ENCODE results near the gene RIPOR3.

DNA sequence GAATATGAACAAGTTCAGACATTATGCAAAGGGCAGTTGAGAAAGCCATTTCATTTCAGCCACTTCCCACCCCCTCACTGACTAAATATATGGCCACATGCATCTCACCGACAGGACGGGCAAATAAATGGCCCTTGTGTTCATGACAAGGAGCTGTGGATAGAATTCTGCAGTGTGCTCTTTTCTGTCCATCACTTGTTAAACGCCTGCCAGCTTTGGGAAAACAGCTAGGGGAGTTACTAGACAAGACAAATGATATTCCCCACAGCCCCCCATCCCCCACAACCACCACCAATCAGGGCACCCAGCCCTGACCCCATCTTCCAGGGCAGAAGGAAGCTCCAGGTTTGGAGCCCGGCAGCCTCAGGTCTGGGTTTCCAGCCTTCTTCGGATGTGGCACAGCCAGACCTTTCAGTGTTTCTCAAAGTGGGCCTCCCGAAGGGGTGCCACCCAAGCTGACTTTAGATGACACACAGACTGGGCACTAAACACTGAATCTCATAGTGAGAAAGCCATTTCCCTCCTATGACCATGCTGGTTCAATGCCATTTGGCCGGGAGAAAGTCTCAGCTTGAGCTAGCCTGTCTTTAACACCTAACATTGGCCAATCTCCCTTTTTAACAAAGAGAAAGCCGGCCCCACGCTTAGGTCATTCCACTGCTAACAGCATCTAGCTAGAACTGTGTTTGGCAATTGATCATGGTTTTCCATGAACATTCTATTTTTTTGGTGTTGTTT, 4.0 kb upstream of the RIPOR3 start:
- TF ChIP-seq, protein P1, sequence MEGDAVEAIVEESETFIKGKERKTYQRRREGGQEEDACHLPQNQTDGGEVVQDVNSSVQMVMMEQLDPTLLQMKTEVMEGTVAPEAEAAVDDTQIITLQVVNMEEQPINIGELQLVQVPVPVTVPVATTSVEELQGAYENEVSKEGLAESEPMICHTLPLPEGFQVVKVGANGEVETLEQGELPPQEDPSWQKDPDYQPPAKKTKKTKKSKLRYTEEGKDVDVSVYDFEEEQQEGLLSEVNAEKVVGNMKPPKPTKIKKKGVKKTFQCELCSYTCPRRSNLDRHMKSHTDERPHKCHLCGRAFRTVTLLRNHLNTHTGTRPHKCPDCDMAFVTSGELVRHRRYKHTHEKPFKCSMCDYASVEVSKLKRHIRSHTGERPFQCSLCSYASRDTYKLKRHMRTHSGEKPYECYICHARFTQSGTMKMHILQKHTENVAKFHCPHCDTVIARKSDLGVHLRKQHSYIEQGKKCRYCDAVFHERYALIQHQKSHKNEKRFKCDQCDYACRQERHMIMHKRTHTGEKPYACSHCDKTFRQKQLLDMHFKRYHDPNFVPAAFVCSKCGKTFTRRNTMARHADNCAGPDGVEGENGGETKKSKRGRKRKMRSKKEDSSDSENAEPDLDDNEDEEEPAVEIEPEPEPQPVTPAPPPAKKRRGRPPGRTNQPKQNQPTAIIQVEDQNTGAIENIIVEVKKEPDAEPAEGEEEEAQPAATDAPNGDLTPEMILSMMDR (IDR thresholded peaks at IDR 0.05; ENCODE audit: poor library complexity, severe bottlenecking), result no peak
- TF ChIP-seq POLR2AphosphoS5 (IDR thresholded peaks at IDR 0.05) (no peak), EZH2 (IDR thresholded peaks at IDR 0.05; ENCODE audit: borderline replicate concordance, insufficient read depth, low read length, poor library complexity, severe bottlenecking) (no peak)
- TF ChIP-seq, protein P2, sequence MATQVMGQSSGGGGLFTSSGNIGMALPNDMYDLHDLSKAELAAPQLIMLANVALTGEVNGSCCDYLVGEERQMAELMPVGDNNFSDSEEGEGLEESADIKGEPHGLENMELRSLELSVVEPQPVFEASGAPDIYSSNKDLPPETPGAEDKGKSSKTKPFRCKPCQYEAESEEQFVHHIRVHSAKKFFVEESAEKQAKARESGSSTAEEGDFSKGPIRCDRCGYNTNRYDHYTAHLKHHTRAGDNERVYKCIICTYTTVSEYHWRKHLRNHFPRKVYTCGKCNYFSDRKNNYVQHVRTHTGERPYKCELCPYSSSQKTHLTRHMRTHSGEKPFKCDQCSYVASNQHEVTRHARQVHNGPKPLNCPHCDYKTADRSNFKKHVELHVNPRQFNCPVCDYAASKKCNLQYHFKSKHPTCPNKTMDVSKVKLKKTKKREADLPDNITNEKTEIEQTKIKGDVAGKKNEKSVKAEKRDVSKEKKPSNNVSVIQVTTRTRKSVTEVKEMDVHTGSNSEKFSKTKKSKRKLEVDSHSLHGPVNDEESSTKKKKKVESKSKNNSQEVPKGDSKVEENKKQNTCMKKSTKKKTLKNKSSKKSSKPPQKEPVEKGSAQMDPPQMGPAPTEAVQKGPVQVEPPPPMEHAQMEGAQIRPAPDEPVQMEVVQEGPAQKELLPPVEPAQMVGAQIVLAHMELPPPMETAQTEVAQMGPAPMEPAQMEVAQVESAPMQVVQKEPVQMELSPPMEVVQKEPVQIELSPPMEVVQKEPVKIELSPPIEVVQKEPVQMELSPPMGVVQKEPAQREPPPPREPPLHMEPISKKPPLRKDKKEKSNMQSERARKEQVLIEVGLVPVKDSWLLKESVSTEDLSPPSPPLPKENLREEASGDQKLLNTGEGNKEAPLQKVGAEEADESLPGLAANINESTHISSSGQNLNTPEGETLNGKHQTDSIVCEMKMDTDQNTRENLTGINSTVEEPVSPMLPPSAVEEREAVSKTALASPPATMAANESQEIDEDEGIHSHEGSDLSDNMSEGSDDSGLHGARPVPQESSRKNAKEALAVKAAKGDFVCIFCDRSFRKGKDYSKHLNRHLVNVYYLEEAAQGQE (IDR thresholded peaks at IDR 0.05; ENCODE audit: borderline replicate concordance), result no peak
